ENCODE measurements around the gene HDAC4.
A peak's percentile ranks its signal among the peaks of the same experiment; 100 is the strongest.

The HDAC4 gene

DNA sequence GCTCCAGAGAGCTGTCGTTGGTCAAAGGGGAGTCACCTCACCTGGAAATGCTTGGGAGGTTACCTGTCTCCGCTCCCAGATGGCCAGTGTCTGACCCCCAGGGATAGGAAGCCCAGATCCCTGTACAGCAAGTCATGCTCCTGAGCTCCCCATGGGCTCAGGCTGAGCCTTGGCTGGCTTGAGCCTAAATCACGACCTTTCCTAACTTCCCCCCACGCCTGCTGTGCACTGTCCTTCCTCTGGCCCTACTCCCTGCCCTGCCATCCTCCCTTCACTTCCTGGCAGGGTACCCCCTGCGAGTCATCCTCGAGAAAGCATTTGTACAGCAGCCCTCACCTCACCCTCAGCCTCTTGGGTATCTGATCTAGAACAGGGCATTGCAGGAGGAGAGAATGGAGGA, 9.2 kb upstream of the HDAC4 start:
- H3K27ac ChIP-seq: no peak overlapping the region

DNA sequence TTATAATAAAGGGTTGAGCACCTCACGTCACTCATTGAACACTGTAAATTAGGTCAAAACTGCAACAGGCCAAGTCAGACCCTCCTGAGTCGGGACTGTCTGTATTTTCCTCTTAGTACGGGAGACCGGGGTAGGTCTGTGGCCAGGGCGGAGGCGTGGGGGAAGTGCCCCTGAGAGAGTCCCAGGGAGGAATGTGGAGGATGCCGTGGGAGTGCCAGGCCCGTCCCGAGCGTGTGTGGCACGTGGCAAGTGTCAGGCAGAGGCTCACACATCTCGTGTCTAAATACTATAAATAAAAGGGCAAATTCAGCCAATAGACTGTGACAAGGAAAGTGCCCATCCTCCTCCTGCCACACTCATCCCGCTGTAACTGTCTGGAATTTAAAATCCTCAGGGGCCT, 6.3 kb upstream of the HDAC4 start:
- no peak overlapping the region for H3K27ac ChIP-seq
- TF ChIP-seq ZFX (IDR thresholded peaks at IDR 0.05; ENCODE audit: borderline replicate concordance): no peak
- TF ChIP-seq, protein P1, sequence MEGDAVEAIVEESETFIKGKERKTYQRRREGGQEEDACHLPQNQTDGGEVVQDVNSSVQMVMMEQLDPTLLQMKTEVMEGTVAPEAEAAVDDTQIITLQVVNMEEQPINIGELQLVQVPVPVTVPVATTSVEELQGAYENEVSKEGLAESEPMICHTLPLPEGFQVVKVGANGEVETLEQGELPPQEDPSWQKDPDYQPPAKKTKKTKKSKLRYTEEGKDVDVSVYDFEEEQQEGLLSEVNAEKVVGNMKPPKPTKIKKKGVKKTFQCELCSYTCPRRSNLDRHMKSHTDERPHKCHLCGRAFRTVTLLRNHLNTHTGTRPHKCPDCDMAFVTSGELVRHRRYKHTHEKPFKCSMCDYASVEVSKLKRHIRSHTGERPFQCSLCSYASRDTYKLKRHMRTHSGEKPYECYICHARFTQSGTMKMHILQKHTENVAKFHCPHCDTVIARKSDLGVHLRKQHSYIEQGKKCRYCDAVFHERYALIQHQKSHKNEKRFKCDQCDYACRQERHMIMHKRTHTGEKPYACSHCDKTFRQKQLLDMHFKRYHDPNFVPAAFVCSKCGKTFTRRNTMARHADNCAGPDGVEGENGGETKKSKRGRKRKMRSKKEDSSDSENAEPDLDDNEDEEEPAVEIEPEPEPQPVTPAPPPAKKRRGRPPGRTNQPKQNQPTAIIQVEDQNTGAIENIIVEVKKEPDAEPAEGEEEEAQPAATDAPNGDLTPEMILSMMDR (IDR thresholded peaks at IDR 0.05): no peak

More for the DNA sequence above, 9.2 kb upstream of the HDAC4 start:
- TF ChIP-seq, protein P1 (IDR thresholded peaks at IDR 0.05): no peak
- TF ChIP-seq ZFX (IDR thresholded peaks at IDR 0.05; ENCODE audit: borderline replicate concordance): no peak

DNA sequence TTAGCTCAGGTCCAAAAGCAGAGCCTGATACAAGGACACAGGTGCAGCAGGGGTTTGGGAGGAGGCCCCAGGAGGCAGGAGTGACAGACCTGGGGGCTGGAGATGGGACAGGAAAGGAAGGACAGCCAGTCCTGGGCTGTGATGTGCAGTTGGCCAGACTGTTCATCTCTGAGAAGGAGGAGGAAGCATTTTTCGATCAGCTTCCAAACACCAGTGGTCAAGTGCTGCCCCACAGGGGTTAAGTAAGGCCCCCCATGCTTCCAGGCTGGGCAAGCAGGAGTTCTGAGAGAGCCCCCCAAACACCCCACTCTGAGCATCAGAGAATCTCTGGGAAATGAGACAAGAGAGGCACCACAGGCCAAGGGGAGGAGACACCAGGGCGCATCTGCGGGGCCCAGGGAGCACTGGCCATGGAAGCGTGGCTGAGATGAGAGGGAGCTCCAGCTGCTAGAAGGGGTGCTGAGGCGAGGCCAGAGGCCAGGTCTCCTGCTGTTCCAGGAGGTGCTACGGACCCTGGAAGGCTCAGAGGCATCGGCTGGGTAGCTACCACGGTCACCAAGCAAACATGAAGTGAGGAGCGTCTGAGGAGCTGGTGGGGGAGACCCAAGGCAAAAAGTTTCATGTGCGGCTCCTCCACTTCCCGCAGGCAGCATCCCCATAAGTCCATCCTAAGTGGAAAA, 5.6 kb upstream of the HDAC4 start:
- TF ChIP-seq ZFX (IDR thresholded peaks at IDR 0.05; ENCODE audit: borderline replicate concordance): no peak
- TF ChIP-seq, protein P1 (IDR thresholded peaks at IDR 0.05): no peak
- no peak overlapping the region for H3K27ac ChIP-seq

DNA sequence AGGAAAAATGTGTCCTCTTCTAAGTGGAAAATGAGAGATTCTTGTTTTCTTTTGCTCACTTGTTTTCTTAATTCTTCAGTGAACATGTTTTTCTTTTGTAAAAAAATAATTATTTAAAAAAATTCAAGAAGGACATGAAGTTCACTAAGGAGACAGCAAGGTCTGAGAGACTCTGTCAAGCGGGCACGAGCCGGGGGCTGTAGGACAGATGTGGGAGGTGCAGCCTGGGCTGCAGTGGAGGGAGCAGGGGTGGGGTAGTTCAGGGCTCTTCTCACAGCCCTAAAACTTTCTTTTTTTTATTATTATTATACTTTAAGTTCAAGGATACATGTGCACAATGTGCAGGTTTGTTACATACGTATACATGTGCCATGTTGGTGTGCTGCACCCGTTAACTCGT, 4.3 kb upstream of the HDAC4 start:
- H3K27ac ChIP-seq: no peak overlapping the region
- TF ChIP-seq, protein P1 (IDR thresholded peaks at IDR 0.05): no peak
- no peak for TF ChIP-seq ZFX (IDR thresholded peaks at IDR 0.05; ENCODE audit: borderline replicate concordance)

DNA sequence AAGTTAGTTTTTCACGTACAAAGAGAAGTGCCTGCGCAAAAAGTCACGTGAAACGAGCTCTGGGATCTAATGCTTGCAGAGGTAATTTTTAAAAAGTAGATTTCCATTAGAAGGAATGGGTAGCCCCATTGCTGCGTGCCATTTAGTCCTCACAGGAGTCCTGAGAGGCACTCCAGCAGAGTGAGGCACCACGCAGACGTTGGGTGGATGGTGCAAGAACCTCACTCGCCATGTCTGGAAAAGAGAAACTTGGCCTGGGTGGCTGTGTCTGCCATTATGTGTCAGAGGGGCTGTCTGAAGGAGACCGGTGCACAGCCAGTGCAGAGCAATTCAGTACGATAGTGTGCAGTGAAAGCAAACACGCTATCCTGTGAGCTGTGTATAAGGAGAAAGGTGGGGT, 1.8 kb upstream of the HDAC4 start:
- TF ChIP-seq ZFX (IDR thresholded peaks at IDR 0.05; ENCODE audit: borderline replicate concordance): no peak
- TF ChIP-seq, protein P1 (IDR thresholded peaks at IDR 0.05): no peak
- H3K27ac ChIP-seq: no peak overlapping the region

DNA sequence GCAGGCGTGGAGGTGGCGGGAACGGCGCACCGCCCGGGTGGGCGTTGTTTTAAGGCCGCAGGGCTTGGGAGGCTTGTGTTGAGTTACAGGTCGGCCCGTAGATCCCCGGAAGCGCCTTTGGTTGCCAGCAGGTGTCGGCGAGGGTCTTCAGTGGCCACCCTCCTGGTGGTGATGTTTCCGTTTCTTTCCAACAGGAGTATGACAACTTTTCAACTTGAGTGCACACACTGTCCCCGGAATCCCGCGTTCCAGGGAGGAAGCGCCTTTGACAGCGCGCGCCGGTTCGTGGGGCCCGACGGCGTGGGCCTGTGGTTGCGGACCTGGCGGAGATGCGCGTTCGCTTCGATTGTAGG, 1.0 kb upstream of the HDAC4 start:
- TF ChIP-seq, protein P1 (IDR thresholded peaks at IDR 0.05): no peak
- TF ChIP-seq ZFX (IDR thresholded peaks at IDR 0.05; ENCODE audit: borderline replicate concordance): no peak

DNA sequence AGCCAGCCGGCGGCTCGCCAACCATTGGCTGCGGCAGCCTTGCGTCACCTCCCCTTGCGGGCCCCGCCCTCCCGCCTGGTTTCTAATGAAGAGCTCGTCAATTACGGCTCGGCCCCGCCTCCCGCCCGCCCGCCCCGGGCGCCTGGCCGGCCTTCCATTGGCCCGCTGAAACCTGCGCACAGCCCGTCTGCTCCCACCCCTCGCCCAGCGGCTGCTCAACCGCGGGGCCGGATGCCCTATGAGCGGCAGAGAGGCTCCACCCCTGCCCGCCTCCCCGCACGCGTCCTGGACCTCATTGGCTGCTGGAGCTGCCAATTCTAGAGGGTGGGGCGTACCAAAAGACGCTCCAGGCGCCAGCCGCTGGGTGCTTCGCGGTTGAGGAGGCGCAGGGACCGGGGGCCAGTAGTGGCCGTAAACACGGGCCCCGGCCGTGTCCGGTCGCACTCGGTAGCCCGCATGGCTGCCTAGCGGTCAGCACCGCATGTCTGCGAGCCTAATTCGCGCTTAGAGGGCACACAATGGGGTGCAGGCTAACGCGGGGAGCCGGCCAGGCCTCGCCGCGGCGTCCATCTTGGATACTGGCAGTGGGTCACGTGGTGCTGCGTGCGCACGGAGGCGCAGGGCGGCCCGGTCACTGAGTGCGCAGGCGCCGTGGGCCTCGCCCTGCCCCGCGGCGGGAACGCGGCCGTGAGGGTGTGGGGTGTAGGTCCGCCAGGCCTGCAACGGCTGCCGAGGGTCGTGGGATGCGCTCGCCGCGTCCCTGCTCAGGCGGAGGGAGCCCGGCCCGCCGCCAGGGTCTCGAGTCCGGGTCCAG, 454 bp upstream of the HDAC4 start:
- H3K27ac ChIP-seq: peak overlapping the region; percentile 86
- TF ChIP-seq, protein P1 (IDR thresholded peaks at IDR 0.05): no peak
- TF ChIP-seq ZFX (IDR thresholded peaks at IDR 0.05; ENCODE audit: borderline replicate concordance): no peak

More for the DNA sequence above, 1.0 kb upstream of the HDAC4 start:
- H3K27ac ChIP-seq: peak overlapping the region; percentile 86

Data from 22Rv1 (cell line).